Tibial artery (tissue), 4 donors: ENCODE results near the gene MYG1.

Experiments used
- DNase-seq, 2 donors: peaks; one replicate each; pipeline ENCODE4 v3.0.0-alpha.2; 2019
- H3K27ac ChIP-seq, 2 donors: fragments of 200-600 bp; sonication (generic) in 1 of 2; 1 replicate in 1 of 2; 2 replicates in 1 of 2; pipeline ENCODE4 v1.5.1; 2018 to 2019; ENCODE audit warnings: mild to moderate bottlenecking in 1 of 2
- H3K27me3 ChIP-seq, 2 donors: fragments of 200-600 bp; sonication (generic) in 1 of 2; one replicate each; pipeline versions ENCODE4 v1.5.1 to v1.6.0; 2016 to 2019
- H3K36me3 ChIP-seq, 3 donors: fragments of 200-600 bp; sonication (generic) in 2 of 3; one replicate each; pipeline ENCODE4 v1.5.1; 2016 to 2019; ENCODE audit warnings: mild to moderate bottlenecking in 2 of 3
- H3K4me1 ChIP-seq, 4 donors: fragments of 200-600 bp; sonication (generic) in 2 of 4; 1 replicate in 3 of 4; 2 replicates in 1 of 4; pipeline ENCODE4 v1.5.1; 2016 to 2019
- H3K4me3 ChIP-seq, 2 donors: fragments of 200-600 bp; sonication (generic) in 1 of 2; 1 replicate in 1 of 2; 2 replicates in 1 of 2; pipeline ENCODE4 v1.5.1; 2018 to 2019; ENCODE audit warnings: mild to moderate bottlenecking in 2 of 2
- H3K9me3 ChIP-seq, 3 donors: fragments of 200-600 bp; sonication (generic) in 1 of 3; one replicate each; pipeline ENCODE4 v1.5.1; 2016 to 2019
- intact Hi-C: fragments of 100-400 bp; cut with DNase I; formaldehyde crosslinking; loops from one replicate; pipeline ENCODE4 v1.15.0; 2023; ENCODE audit warnings: low total_unique reads
- TF ChIP-seq, protein P1 (sequence below), 2 experiments: fragments of 200-600 bp in 1 of 2; fragments of 450-650 bp in 1 of 2; IDR thresholded peaks; one replicate each; pipeline ENCODE4 v1.5.1; 2017 to 2019; ENCODE audit warnings: antibody characterized with exemption in 2 of 2, mild to moderate bottlenecking in 1 of 2, moderate library complexity in 1 of 2

MYG1 gene

DNA sequence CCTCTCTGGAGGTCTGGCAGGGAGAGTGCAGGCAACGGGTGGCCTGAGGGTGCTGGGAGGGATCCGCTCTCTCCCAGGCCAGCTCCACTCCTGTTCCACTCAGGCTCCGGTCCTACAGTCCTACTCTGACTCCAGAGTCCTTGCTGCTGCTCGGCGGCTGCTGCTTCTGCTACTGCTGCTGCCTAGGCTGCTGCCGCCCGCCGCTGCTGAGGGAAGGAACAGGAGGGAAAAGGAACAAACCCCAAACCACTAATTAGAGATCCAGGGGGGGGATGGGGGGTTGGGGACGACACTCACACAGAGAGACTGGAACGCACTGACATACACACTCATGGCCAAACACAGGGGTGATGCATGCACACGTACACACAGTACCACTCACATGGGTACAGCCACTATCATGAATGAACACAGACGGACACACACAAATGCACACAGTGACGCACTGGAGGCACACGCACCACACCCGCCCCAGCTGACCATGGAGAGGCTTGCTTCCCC is 36.7 kb downstream of the MYG1 start, which contains the start of gene SP7:
Gene SP7, minus strand, starts transcription at position 174 of the 501 bp plus-strand sequence. CDS start 708 bp downstream, outside the sequence.
- intact Hi-C loops, result no loop called here
- Histone ChIP-seq H3K4me1 (no peaks in the 10 kb centered on the region), H3K9me3 (no peaks in the 10 kb centered on the region), H3K27me3 (peaks cover 0 to 71% of the 10 kb centered on the region in 2 donors), H3K4me3 (no peak within 1 kb of the TSS), H3K27ac (no peak within 1 kb of the TSS), H3K36me3 (no peaks in the 10 kb centered on the region)
- TF ChIP-seq, protein P1, sequence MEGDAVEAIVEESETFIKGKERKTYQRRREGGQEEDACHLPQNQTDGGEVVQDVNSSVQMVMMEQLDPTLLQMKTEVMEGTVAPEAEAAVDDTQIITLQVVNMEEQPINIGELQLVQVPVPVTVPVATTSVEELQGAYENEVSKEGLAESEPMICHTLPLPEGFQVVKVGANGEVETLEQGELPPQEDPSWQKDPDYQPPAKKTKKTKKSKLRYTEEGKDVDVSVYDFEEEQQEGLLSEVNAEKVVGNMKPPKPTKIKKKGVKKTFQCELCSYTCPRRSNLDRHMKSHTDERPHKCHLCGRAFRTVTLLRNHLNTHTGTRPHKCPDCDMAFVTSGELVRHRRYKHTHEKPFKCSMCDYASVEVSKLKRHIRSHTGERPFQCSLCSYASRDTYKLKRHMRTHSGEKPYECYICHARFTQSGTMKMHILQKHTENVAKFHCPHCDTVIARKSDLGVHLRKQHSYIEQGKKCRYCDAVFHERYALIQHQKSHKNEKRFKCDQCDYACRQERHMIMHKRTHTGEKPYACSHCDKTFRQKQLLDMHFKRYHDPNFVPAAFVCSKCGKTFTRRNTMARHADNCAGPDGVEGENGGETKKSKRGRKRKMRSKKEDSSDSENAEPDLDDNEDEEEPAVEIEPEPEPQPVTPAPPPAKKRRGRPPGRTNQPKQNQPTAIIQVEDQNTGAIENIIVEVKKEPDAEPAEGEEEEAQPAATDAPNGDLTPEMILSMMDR (IDR thresholded peaks at IDR 0.05), result no peak
- no peak for DNase-seq

DNA sequence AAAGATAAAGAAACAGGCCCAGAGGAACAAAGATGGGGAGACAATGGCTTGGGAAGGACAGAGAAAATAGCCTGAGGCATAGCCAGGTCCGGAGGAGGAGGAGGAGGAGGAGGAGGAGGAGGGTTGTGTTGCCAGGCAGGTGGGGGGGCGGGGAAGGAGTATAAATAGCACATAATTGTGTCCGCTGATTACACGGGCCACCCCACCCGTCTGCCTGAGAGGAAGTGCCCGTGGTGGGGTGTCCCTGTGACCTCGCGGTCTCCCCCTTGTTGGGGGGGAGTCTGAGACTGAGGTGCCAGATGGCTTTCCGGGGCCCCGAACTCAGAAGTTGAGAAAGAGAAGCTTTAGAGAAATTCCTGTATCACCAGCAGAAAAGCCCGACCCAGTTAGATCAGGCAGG is 38.5 kb downstream of the MYG1 start:
- TF ChIP-seq, protein P1 (IDR thresholded peaks at IDR 0.05), result no peak
- intact Hi-C loops, result no loop called here
- Histone ChIP-seq H3K27me3 (peaks cover 0 to 58% of the 10 kb centered on the region in 2 donors), H3K4me1 (no peaks in the 10 kb centered on the region), H3K27ac (no peak overlapping the region), H3K36me3 (no peaks in the 10 kb centered on the region), H3K9me3 (no peaks in the 10 kb centered on the region), H3K4me3 (no peak overlapping the region)
- DNase-seq, result no peak

- intact Hi-C loops, result no loop called here
- Histone ChIP-seq H3K9me3 (no peaks in the 10 kb centered on the region), H3K4me1 (no peaks in the 10 kb centered on the region), H3K4me3 (no peak overlapping the region), H3K27me3 (peaks cover 0 to 49% of the 10 kb centered on the region in 2 donors), H3K27ac (no peak overlapping the region), H3K36me3 (no peaks in the 10 kb centered on the region)
- TF ChIP-seq, protein P1 (IDR thresholded peaks at IDR 0.05), result no peak
- DNase-seq, result no peak
These were observed 39.4 kb downstream of the MYG1 start for GRCh38 chr12:53338916-53339315.

GRCh38 chr12:53340398-53340797 is 40.9 kb downstream of the MYG1 start:
- Histone ChIP-seq H3K9me3 (no peaks in the 10 kb centered on the region), H3K36me3 (no peaks in the 10 kb centered on the region), H3K4me3 (no peak overlapping the region), H3K27me3 (peaks cover 0 to 35% of the 10 kb centered on the region in 2 donors), H3K4me1 (peaks cover 0 to 7% (median 6%) of the 10 kb centered on the region in 4 donors), H3K27ac (no peak overlapping the region)
- intact Hi-C loops, result no loop called here
- TF ChIP-seq, protein P1 (IDR thresholded peaks at IDR 0.05), result no peak
- DNase-seq, result no peak

GRCh38 chr12:53343449-53343848 is 44.0 kb downstream of the MYG1 start:
- Histone ChIP-seq H3K4me1 (peaks cover 0 to 14% (median 12%) of the 10 kb centered on the region in 4 donors), H3K4me3 (no peak overlapping the region), H3K27ac (no peak overlapping the region), H3K9me3 (no peaks in the 10 kb centered on the region), H3K27me3 (peaks cover 0 to 5% of the 10 kb centered on the region in 2 donors), H3K36me3 (no peaks in the 10 kb centered on the region)
- TF ChIP-seq, protein P1 (IDR thresholded peaks at IDR 0.05), result no peak
- intact Hi-C loops, result no loop called here
- no peak for DNase-seq
